HEK293 (cell line): ENCODE measurements around the gene TNP2.

Experiments used
- CTCF ChIA-PET: fragments of 350-600 bp; formaldehyde crosslinking; extraction: SDS; loops from one replicate; lab custom pipeline; 2021; ENCODE audit warnings: antibody characterized with exemption; lab: Yijun Ruan, JAX
- POLR2A ChIA-PET: fragments of 300-600 bp; formaldehyde crosslinking; extraction: SDS; loops from one replicate; lab custom pipeline; 2020; ENCODE audit warnings: antibody characterized with exemption, inconsistent platforms; lab: Yijun Ruan, JAX
- H3K27ac ChIP-seq: fragments of 200-500 bp; sonication (Bioruptor generic); 2 replicates; pipeline ENCODE4 v1.5.1; 2014; ENCODE audit warnings: low read depth, low read length, control low read depth, inconsistent platforms; ENCODE audit errors: extremely low read depth
- H3K36me3 ChIP-seq, 2 experiments: fragments of 200-500 bp in 1 of 2; sonication (Bioruptor generic) in 1 of 2; 1 replicate in 1 of 2; 2 replicates in 1 of 2; pipeline ENCODE4 v1.5.1; 2014 to 2017; ENCODE audit warnings: inconsistent platforms in 2 of 2, low read length in 2 of 2; ENCODE audit not compliant: control insufficient read depth in 2 of 2, insufficient read depth in 1 of 2
- H3K4me1 ChIP-seq: fragments of 200-500 bp; sonication (Bioruptor generic); 2 replicates; pipeline ENCODE4 v1.5.1; 2014; ENCODE audit warnings: mild to moderate bottlenecking, low read length, inconsistent platforms; ENCODE audit not compliant: control insufficient read depth, insufficient read depth
- H3K4me3 ChIP-seq: 2 replicates; pipeline ENCODE4 v1.5.1; 2011; ENCODE audit warnings: low read depth, mild to moderate bottlenecking, control low read depth, low read length, moderate library complexity
- H3K9me3 ChIP-seq: fragments of 200-500 bp; sonication (Bioruptor generic); 2 replicates; pipeline ENCODE4 v1.5.1; 2014; ENCODE audit warnings: low read depth, low read length, inconsistent platforms; ENCODE audit not compliant: control insufficient read depth, insufficient read depth
- KLF9 ChIP-seq: fragments of 450-650 bp; formaldehyde crosslinking; IDR thresholded peaks from 2 replicates; pipeline ENCODE4 v1.5.1; 2016; ENCODE audit warnings: missing biosample characterization, missing genetic modification characterization, low read depth
- PRDM1 ChIP-seq: fragments of 450-650 bp; formaldehyde crosslinking; IDR thresholded peaks from 2 replicates; pipeline ENCODE4; 2016; ENCODE audit warnings: missing biosample characterization, missing genetic modification characterization
- SP2 ChIP-seq: fragments of 450-650 bp; formaldehyde crosslinking; IDR thresholded peaks from 2 replicates; pipeline ENCODE4 v1.5.1; 2016; ENCODE audit warnings: missing biosample characterization, missing genetic modification characterization
- WT1 ChIP-seq: fragments of 450-650 bp; formaldehyde crosslinking; IDR thresholded peaks from 2 replicates; pipeline ENCODE4 v1.5.1; 2016; ENCODE audit warnings: missing biosample characterization, missing genetic modification characterization
- ZBTB6 ChIP-seq: fragments of 450-650 bp; formaldehyde crosslinking; IDR thresholded peaks from 2 replicates; pipeline ENCODE4 v1.5.1; 2017; ENCODE audit warnings: missing biosample characterization, missing genetic modification characterization
- ZNF202 ChIP-seq: fragments of 450-650 bp; formaldehyde crosslinking; IDR thresholded peaks from 2 replicates; pipeline ENCODE4 v1.5.1; 2016; ENCODE audit warnings: missing biosample characterization, missing genetic modification characterization, borderline replicate concordance
- ZNF549 ChIP-seq: fragments of 450-650 bp; IDR thresholded peaks from 2 replicates; pipeline ENCODE4 v1.5.1; 2018; ENCODE audit warnings: missing biosample characterization, missing genetic modification characterization, mild to moderate bottlenecking, inconsistent platforms, moderate library complexity
- ZNF561 ChIP-seq: fragments of 450-650 bp; IDR thresholded peaks from 2 replicates; pipeline ENCODE4 v1.5.1; 2018; ENCODE audit warnings: missing biosample characterization, missing genetic modification characterization, borderline replicate concordance
- ZNF571 ChIP-seq: fragments of 450-650 bp; formaldehyde crosslinking; IDR thresholded peaks from 2 replicates; pipeline ENCODE4 v1.5.0; 2017; ENCODE audit warnings: missing biosample characterization, missing genetic modification characterization
- ZNF585B ChIP-seq: fragments of 450-650 bp; formaldehyde crosslinking; IDR thresholded peaks from 2 replicates; pipeline ENCODE4 v1.5.1; 2016; ENCODE audit warnings: missing biosample characterization, missing genetic modification characterization
- ZNF677 ChIP-seq: fragments of 450-650 bp; IDR thresholded peaks from 2 replicates; pipeline ENCODE4 v1.5.0; 2018; ENCODE audit warnings: missing biosample characterization, mild to moderate bottlenecking, missing genetic modification characterization, moderate library complexity
- ZNF747 ChIP-seq: fragments of 450-650 bp; formaldehyde crosslinking; IDR thresholded peaks from 2 replicates; pipeline ENCODE4 v1.5.1; 2016; ENCODE audit warnings: missing biosample characterization, missing genetic modification characterization
- ZSCAN30 ChIP-seq: fragments of 450-650 bp; IDR thresholded peaks from 2 replicates; pipeline ENCODE4 v1.5.1; 2018; ENCODE audit warnings: missing biosample characterization, mild to moderate bottlenecking, missing genetic modification characterization, moderate library complexity
- TF ChIP-seq, protein P1 (sequence below): fragments of 450-650 bp; formaldehyde crosslinking; IDR thresholded peaks from 2 replicates; pipeline ENCODE4 v1.5.1; 2016; ENCODE audit warnings: missing biosample characterization, missing genetic modification characterization, borderline replicate concordance
- TF ChIP-seq, protein P2 (sequence below): fragments of 450-650 bp; formaldehyde crosslinking; IDR thresholded peaks from 2 replicates; pipeline ENCODE4 v1.5.1; 2016; ENCODE audit warnings: missing biosample characterization, missing genetic modification characterization

Gene TNP2

DNA sequence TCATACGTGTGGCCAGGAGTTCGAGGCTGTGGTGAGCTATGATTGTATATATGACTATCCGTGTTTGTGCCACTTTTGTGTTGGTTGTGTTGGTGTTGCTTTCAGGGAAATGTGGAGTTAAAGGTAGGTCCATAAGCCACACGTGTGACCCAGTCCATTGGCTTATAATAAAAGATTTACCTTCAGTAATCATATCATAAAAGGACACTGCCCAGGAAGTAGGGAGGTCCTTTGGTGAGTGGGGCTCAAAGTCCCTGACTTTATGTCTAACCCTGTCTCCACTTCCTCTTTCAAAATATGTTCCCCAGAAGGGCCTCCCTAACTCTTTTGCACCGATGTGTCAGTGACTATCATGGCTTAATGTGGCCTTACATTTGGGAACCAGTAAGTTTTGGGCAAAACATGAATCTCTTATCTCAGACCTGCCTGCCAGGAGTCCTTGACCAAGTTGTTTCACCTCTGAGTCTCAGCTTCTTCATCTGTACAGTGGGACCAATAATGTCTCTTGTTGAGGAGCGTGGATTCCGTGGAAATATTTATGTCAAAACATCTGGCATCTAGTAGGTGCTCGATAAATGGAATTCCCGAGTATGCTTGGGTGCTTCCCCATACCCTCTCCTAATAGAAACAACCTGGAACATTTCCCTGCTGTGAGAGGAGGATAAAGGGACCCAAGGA lies 4.8 kb downstream of the TNP2 start (continued):
- TF ChIP-seq, protein P1, sequence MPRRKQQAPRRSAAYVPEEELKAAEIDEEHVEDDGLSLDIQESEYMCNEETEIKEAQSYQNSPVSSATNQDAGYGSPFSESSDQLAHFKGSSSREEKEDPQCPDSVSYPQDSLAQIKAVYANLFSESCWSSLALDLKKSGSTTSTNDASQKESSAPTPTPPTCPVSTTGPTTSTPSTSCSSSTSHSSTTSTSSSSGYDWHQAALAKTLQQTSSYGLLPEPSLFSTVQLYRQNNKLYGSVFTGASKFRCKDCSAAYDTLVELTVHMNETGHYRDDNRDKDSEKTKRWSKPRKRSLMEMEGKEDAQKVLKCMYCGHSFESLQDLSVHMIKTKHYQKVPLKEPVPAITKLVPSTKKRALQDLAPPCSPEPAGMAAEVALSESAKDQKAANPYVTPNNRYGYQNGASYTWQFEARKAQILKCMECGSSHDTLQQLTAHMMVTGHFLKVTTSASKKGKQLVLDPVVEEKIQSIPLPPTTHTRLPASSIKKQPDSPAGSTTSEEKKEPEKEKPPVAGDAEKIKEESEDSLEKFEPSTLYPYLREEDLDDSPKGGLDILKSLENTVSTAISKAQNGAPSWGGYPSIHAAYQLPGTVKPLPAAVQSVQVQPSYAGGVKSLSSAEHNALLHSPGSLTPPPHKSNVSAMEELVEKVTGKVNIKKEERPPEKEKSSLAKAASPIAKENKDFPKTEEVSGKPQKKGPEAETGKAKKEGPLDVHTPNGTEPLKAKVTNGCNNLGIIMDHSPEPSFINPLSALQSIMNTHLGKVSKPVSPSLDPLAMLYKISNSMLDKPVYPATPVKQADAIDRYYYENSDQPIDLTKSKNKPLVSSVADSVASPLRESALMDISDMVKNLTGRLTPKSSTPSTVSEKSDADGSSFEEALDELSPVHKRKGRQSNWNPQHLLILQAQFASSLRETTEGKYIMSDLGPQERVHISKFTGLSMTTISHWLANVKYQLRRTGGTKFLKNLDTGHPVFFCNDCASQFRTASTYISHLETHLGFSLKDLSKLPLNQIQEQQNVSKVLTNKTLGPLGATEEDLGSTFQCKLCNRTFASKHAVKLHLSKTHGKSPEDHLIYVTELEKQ (tag by site-specific recombination) = no peak
- TF ChIP-seq ZNF585B (tag by site-specific recombination) (no peak), ZNF677 (no peak)
- TF ChIP-seq, all 188 proteins: peak for 0

DNA sequence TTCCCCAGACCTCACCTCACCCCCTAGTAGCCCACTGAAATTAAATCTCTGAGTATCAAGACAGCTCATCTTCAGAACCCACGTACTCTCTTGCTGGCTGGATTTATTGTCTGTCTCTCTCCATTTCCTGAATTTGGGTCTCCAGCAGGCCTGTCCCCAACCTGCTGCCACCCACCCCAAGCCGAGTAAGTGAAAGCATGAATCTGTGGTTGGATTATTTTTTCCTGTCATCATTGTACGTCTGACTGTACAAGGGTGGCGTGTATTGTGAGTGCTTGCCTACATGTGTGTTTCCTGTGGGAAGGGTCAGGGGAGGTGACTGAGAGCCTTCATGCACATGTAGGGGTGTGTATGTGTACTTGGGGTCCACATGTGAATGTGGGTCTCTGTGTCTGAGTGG lies 5.4 kb downstream of the TNP2 start:
- no peak overlapping the region for H3K4me3 ChIP-seq
- H3K4me1 ChIP-seq = no peaks in the 10 kb centered on the region
- POLR2A ChIA-PET = no interaction called here
- H3K27ac ChIP-seq = no peak overlapping the region
- TF ChIP-seq KLF9 (no peak), ZBTB6 (no peak), ZNF202 (tag by site-specific recombination) (no peak), SP2 (tag by site-specific recombination) (no peak)
- no peaks in the 10 kb centered on the region for H3K36me3 ChIP-seq
- CTCF ChIA-PET = interaction anchor here (0.7 kb wide), 1 partner anchor 334 kb away, joined by 3 read pairs; no protein-coding TSS in a partner anchor
- no peaks in the 10 kb centered on the region for H3K9me3 ChIP-seq

DNA sequence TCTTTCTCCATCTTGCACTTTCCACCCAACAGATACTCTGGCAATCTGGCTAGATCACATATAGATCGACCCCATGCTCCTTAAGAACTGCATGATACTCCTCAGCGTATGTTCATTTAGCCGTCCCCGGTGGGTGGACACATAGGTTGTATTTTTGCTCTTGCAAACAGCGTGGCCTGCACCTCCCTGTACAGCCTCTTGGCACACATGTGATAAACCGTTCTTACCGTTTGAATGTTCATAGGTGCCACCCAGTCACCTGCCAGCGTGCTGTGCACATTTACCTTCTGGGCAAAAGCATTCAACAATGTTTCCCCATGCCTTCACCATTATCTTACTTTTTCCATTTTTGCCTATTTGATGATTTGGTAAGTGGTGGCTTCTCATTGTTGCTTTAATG lies 6.2 kb downstream of the TNP2 start:
- no peak overlapping the region for H3K27ac ChIP-seq
- H3K9me3 ChIP-seq = no peaks in the 10 kb centered on the region
- no peak overlapping the region for H3K4me3 ChIP-seq
- POLR2A ChIA-PET = no interaction called here
- TF ChIP-seq ZNF549 (tag by site-specific recombination) (no peak), ZSCAN30 (tag by site-specific recombination) (no peak), WT1 (tag by site-specific recombination) (no peak), ZNF747 (no peak), PRDM1 (tag by site-specific recombination) (no peak), ZNF571 (tag by site-specific recombination) (no peak), ZNF561 (no peak)
- TF ChIP-seq, protein P2, sequence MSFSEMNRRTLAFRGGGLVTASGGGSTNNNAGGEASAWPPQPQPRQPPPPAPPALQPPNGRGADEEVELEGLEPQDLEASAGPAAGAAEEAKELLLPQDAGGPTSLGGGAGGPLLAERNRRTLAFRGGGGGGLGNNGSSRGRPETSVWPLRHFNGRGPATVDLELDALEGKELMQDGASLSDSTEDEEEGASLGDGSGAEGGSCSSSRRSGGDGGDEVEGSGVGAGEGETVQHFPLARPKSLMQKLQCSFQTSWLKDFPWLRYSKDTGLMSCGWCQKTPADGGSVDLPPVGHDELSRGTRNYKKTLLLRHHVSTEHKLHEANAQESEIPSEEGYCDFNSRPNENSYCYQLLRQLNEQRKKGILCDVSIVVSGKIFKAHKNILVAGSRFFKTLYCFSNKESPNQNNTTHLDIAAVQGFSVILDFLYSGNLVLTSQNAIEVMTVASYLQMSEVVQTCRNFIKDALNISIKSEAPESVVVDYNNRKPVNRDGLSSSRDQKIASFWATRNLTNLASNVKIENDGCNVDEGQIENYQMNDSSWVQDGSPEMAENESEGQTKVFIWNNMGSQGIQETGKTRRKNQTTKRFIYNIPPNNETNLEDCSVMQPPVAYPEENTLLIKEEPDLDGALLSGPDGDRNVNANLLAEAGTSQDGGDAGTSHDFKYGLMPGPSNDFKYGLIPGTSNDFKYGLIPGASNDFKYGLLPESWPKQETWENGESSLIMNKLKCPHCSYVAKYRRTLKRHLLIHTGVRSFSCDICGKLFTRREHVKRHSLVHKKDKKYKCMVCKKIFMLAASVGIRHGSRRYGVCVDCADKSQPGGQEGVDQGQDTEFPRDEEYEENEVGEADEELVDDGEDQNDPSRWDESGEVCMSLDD (tag by site-specific recombination) = no peak
- CTCF ChIA-PET = no interaction called here
- no peaks in the 10 kb centered on the region for H3K4me1 ChIP-seq
- no peaks in the 10 kb centered on the region for H3K36me3 ChIP-seq
